ENCODE results near the gene PDK2.

- TF ChIP-seq CTCF (IDR thresholded peaks at IDR 0.05) = no peak
- TF ChIP-seq EZH2phosphoT487 (IDR thresholded peaks at IDR 0.05) = no peak
Measured at GRCh38 chr17:50118828-50119218, 23.7 kb downstream of the PDK2 start.

Measured in neural progenitor cell (in vitro differentiated cells).